Esophagus muscularis mucosa (tissue), 4 donors: ENCODE results near the gene CCDC6. TPM values are rescaled to one million over a fixed set of nuclear protein-coding genes. Genes with fewer than 3 reads are reported as not detected.

Experiments used
- DNase-seq: peaks from one replicate; pipeline ENCODE4 v3.0.0-alpha.2; 2017; ENCODE audit errors: extremely low spot score
- H3K27ac ChIP-seq, 4 donors: fragments of 200-600 bp; sonication (generic); replicated peaks in 1 of 4; 1 replicate in 3 of 4; 2 replicates in 1 of 4; pipeline ENCODE4 v1.5.1; 2016 to 2019; ENCODE audit warnings: mild to moderate bottlenecking in 1 of 4
- H3K27me3 ChIP-seq, 4 donors: fragments of 200-600 bp; sonication (generic); one replicate each; pipeline versions ENCODE4 v1.5.1 to v1.6.0; 2016 to 2019
- H3K36me3 ChIP-seq, 4 donors: fragments of 200-600 bp; sonication (generic); one replicate each; pipeline ENCODE4 v1.5.1; 2016 to 2019
- H3K4me1 ChIP-seq, 4 donors: fragments of 200-600 bp; sonication (generic); one replicate each; pipeline ENCODE4 v1.5.1; 2016 to 2019
- H3K4me3 ChIP-seq, 4 donors: fragments of 200-600 bp; sonication (generic); 1 replicate in 2 of 4; 2 replicates in 2 of 4; pipeline ENCODE4 v1.5.1; 2016 to 2019; ENCODE audit warnings: mild to moderate bottlenecking in 4 of 4, moderate library complexity in 1 of 4
- H3K9me3 ChIP-seq, 4 donors: fragments of 200-600 bp; sonication (generic); 1 replicate in 3 of 4; 2 replicates in 1 of 4; pipeline ENCODE4 v1.5.1; 2016 to 2019
- CTCF ChIP-seq, 3 experiments: fragments of 200-600 bp in 2 of 3; fragments of 450-650 bp in 1 of 3; sonication (generic) in 2 of 3; IDR thresholded peaks; one replicate each; pipeline ENCODE4 v1.5.1; 2017 to 2019; ENCODE audit warnings: antibody characterized with exemption in 3 of 3, mild to moderate bottlenecking in 2 of 3, moderate library complexity in 1 of 3
- EP300 ChIP-seq: sonication (generic); formaldehyde crosslinking; IDR thresholded peaks from one replicate; pipeline ENCODE4 v1.6.1; 2017; ENCODE audit warnings: antibody characterized with exemption
- POLR2A ChIP-seq: fragments of 450-650 bp; IDR thresholded peaks from one replicate; pipeline ENCODE4 v1.6.1; 2017; ENCODE audit warnings: antibody characterized with exemption, moderate library complexity, mild to moderate bottlenecking, low read depth
- POLR2AphosphoS5 ChIP-seq, 2 donors: sonication (generic); formaldehyde crosslinking; IDR thresholded peaks; one replicate each; pipeline ENCODE4 v1.6.1; 2017; ENCODE audit warnings: antibody characterized with exemption in 2 of 2
- WGBS: methylation state at CpG from one replicate; pipeline ENCODE4 v1.1.5; 2018; 5-methylcytosine and 5-hydroxymethylcytosine counted together
- intact Hi-C: fragments of 100-400 bp; cut with DNase I; formaldehyde crosslinking; loops from one replicate; pipeline ENCODE4 v1.15.1; 2023
- total RNA-seq, 4 donors: library from RNA; depleted of rRNA; stranded (reverse); fragments of >200 nt; gene quantifications; one replicate each; pipeline versions ENCODE4 v1.1.0 to v1.2.1, GENCODE V29; 2016

Gene CCDC6
- total RNA-seq, 4 donors from 2014 or later, result 41.4 to 71.0 (median 57.2) TPM

GRCh38 chr10:59856104-59856503, 50.3 kb downstream of the CCDC6 start:
- H3K27me3 ChIP-seq, result no peaks in the 10 kb centered on the region
- no peak for TF ChIP-seq EP300
- TF ChIP-seq CTCF (IDR thresholded peaks at IDR 0.05), result no peak
- H3K27ac ChIP-seq, result no peak overlapping the region
- peaks cover 35 to 74% (median 68%) of the 10 kb centered on the region in 4 donors for H3K4me1 ChIP-seq
- no peaks in the 10 kb centered on the region for H3K9me3 ChIP-seq
- DNase-seq, result peak; percentile 0
- no peaks in the 10 kb centered on the region for H3K36me3 ChIP-seq
- no peak overlapping the region for H3K4me3 ChIP-seq
- 80% methylated on average over 3 of the region's 3 CpGs for WGBS
- intact Hi-C loops, result no loop called here

DNA sequence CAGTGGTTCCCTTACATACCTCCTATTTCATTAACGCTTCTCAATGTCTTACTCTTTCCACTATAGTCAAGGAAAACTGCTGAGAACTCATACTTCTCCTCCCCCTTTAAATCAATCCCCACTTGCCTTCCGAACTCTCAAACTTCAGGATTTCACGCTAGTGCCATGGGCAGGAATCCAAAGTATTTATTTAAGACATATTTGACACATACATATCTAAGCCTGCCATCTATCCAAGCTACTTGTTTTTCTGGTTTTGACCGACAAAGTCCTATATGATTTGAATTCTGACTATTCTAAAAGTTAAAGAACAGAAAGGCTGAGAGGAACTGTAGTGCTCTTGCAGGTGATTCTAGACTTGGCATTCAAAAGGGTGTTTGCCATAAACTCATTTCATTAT, 51.8 kb downstream of the CCDC6 start:
- peak; percentile 34 for DNase-seq
- Histone ChIP-seq H3K36me3 (peaks cover 0 to 7% (median 0%) of the 10 kb centered on the region in 4 donors), H3K27me3 (no peaks in the 10 kb centered on the region), H3K4me3 (no peak overlapping the region), H3K4me1 (peaks cover 35 to 74% (median 68%) of the 10 kb centered on the region in 4 donors), H3K9me3 (no peaks in the 10 kb centered on the region), H3K27ac (peak overlapping the region in 1 of 4 donors; percentile 18)
- TF ChIP-seq POLR2AphosphoS5 (IDR thresholded peaks at IDR 0.05), result no peak
- no peak for TF ChIP-seq EP300
- no peak for TF ChIP-seq CTCF (IDR thresholded peaks at IDR 0.05)
- TF ChIP-seq POLR2A, result no peak
- WGBS, result 85% methylated on average over 4 of the region's 4 CpGs
- intact Hi-C loops, result no loop called here

DNA sequence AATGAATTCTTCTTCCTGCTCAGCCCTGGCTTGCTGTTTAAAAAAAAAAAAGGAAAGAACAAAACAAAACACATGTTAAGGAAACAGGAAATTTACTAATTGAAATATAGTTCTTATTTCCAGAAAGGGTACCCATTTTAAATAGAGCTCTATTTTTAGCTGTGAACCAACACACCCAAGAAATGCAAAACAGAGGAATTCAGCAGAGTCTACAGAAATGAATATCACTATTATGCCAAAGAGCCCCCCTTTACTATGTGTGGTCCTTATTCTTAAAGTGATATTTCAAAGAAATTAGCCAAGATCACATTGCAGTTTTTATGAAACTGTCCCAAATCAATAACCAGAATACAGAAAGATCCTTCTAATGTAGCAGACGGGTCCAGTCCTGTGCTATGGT, 53.7 kb downstream of the CCDC6 start:
- Histone ChIP-seq H3K27ac (no peak overlapping the region), H3K36me3 (peaks cover 0 to 26% (median 8%) of the 10 kb centered on the region in 4 donors), H3K4me3 (no peak overlapping the region), H3K4me1 (peaks cover 26 to 57% (median 54%) of the 10 kb centered on the region in 4 donors), H3K27me3 (no peaks in the 10 kb centered on the region), H3K9me3 (no peaks in the 10 kb centered on the region)
- intact Hi-C loops, result no loop called here
- WGBS, result 92% methylated on average over 1 of the region's 1 CpG
- DNase-seq, result no peak
- TF ChIP-seq POLR2AphosphoS5 (IDR thresholded peaks at IDR 0.05) (no peak), POLR2A (no peak), EP300 (no peak), CTCF (IDR thresholded peaks at IDR 0.05) (no peak)

GRCh38 chr10:59851864-59852263, 54.5 kb downstream of the CCDC6 start:
- intact Hi-C loops, result no loop called here
- no peak overlapping the region for H3K27ac ChIP-seq
- DNase-seq, result no peak
- no peak for TF ChIP-seq POLR2AphosphoS5 (IDR thresholded peaks at IDR 0.05)
- TF ChIP-seq EP300, result no peak
- no peak for TF ChIP-seq CTCF (IDR thresholded peaks at IDR 0.05)
- no peak for TF ChIP-seq POLR2A
- no peaks in the 10 kb centered on the region for H3K9me3 ChIP-seq
- WGBS, result 85% methylated on average over 4 of the region's 4 CpGs
- no peak overlapping the region for H3K4me3 ChIP-seq
- no peaks in the 10 kb centered on the region for H3K27me3 ChIP-seq
- peaks cover 0 to 34% (median 8%) of the 10 kb centered on the region in 4 donors for H3K36me3 ChIP-seq
- peaks cover 19 to 52% (median 48%) of the 10 kb centered on the region in 4 donors for H3K4me1 ChIP-seq

DNA sequence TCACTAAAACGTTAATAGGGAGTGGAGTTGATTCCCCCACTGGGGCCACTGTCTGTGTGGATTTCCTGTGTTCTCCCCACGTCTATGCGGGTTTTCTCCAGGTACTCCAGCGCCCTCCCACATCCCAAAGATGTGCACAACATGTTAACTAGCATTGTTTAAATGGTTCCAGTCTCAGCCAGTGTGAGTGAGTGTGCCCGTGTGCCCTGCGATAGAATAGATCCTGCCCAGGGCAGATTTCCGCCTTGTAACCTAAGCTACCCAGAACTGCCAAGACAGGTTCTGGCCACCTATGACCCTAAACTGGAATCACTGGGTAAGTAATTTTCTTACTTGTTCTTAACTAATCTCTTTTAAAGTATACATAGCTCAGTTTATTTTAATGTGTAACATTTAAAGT, 58.5 kb downstream of the CCDC6 start:
- Histone ChIP-seq H3K27me3 (no peaks in the 10 kb centered on the region), H3K9me3 (no peaks in the 10 kb centered on the region), H3K4me1 (peaks cover 12 to 29% (median 17%) of the 10 kb centered on the region in 4 donors), H3K27ac (no peak overlapping the region), H3K36me3 (peaks cover 0 to 57% (median 11%) of the 10 kb centered on the region in 4 donors), H3K4me3 (no peak overlapping the region)
- peak; percentile 12 for DNase-seq
- WGBS, result 86% methylated on average over 7 of the region's 7 CpGs
- TF ChIP-seq POLR2A, result no peak
- intact Hi-C loops, result no loop called here
